PC-3 (cell line): ENCODE results near the gene EIF4G1.

Experiments used
- CTCF ChIP-seq: fragments of 300-600 bp; sonication (generic); conservative IDR thresholded peaks from 2 replicates; pipeline ENCODE4 v1.5.1; 2017; ENCODE audit warnings: antibody characterized with exemption, low read depth, mild to moderate bottlenecking, low read length
- EZH2 ChIP-seq: fragments of 300-600 bp; sonication (generic); IDR thresholded peaks from one replicate; pipeline ENCODE4 v1.6.1; 2017; ENCODE audit warnings: antibody characterized with exemption, mild to moderate bottlenecking, low read length; ENCODE audit not compliant: unreplicated experiment
- EZH2phosphoT487 ChIP-seq: fragments of 300-600 bp; sonication (generic); IDR thresholded peaks from 2 replicates; pipeline ENCODE4 v1.6.1; 2018; ENCODE audit warnings: mild to moderate bottlenecking, antibody characterized with exemption, low read length, borderline replicate concordance

GRCh38 chr3:184320104-184320445 lies 5.7 kb downstream of the EIF4G1 start:
- TF ChIP-seq CTCF (no peak), EZH2 (no peak), EZH2phosphoT487 (no peak)
